ENCODE measurements around the gene RADIL. TPM values are rescaled to one million over a fixed set of nuclear protein-coding genes. Genes with fewer than 3 reads are reported as not detected.

The RADIL gene
- polyA plus RNA-seq, 1 donor (not counting 4 experiments of a cell fraction or from before 2014, with no cell fraction given): not detected

- Histone ChIP-seq H3K4me2 (ENCODE audit: control insufficient read depth, extremely low read depth, insufficient read depth, low read depth, low read length) (no peak overlapping the region), H4K20me1 (ENCODE audit: control insufficient read depth, extremely low read depth, insufficient read depth, low read length) (peaks cover 9% of the 10 kb centered on the region), H3K27me3 (ENCODE audit: control insufficient read depth, extremely low read depth, insufficient read depth, low read length) (no peaks in the 10 kb centered on the region), H2AFZ (ENCODE audit: control insufficient read depth, low read length) (no peak overlapping the region), H3K36me3 (ENCODE audit: control insufficient read depth in 2 of 2, extremely low read depth in 1 of 2, insufficient read depth in 2 of 2, low read length in 2 of 2) (peaks cover 15 to 16% of the 10 kb centered on the region in 2 experiments), H3K9me1 (ENCODE audit: control insufficient read depth, extremely low read depth, insufficient read depth, low read length) (no peaks in the 10 kb centered on the region), H3K4me1 (ENCODE audit: control insufficient read depth, extremely low read depth, insufficient read depth, low read length) (peaks cover 8% of the 10 kb centered on the region), H3K27ac (ENCODE audit: control insufficient read depth, insufficient read depth, low read length) (no peak overlapping the region), H3K4me3 (ENCODE audit: control insufficient read depth in 2 of 3, extremely low read depth in 1 of 3, insufficient read depth in 2 of 3, low read depth in 1 of 3, low read length in 3 of 3) (no peak overlapping the region), H3K9ac (ENCODE audit: control insufficient read depth, extremely low read depth, insufficient read depth, low read length) (no peak overlapping the region), H3K79me2 (ENCODE audit: control insufficient read depth, insufficient read depth, low read length) (peaks cover 58% of the 10 kb centered on the region), H3K9me3 (ENCODE audit: control insufficient read depth, low read depth, low read length) (no peaks in the 10 kb centered on the region)
- dilution Hi-C loops (cut with MboI; ENCODE audit: extremely low pct_ligation_motif_present, low sequenced_read_pairs): no loop called here
- no peak for DNase-seq (ENCODE audit: low read depth, low spot score)
- TF ChIP-seq EZH2 (IDR thresholded peaks at IDR 0.05; ENCODE audit: low read length) (no peak), CTCF (optimal IDR thresholded peaks at IDR 0.05 in 1 of 3, IDR thresholded peaks at IDR 0.05 in 1 of 3, conservative IDR thresholded peaks at IDR 0.05 in 1 of 3; ENCODE audit: extremely low read depth in 1 of 3, insufficient read depth in 2 of 3, low read length in 3 of 3) (no peak)
- FAIRE-seq: no peak
These were observed 134.2 kb downstream of the RADIL start for GRCh38 chr7:4749363-4749762.

Small RNA genes within 50 kb of the gene (small RNA-seq; reads per million reads assigned to genes)
- gene MIR4656 (ENCODE audit: insufficient read length in 3 of 3, low read depth in 3 of 3, low replicate concordance in 1 of 3) (0 reads per million in 3 experiments), gene RF00019 (ENCODE audit: insufficient read length in 3 of 3, low read depth in 3 of 3, low replicate concordance in 1 of 3) (0 reads per million in 3 experiments)

Other genes with a start within 250 kb of the RADIL start
- gene FOXK1, start 201.4 kb downstream of the RADIL start, polyA plus RNA-seq: 4.0 to 9.6 TPM (median 4.4 TPM) in 3 replicates
- gene AP5Z1, start 108.1 kb downstream of the RADIL start, polyA plus RNA-seq: 11.9 to 31.6 TPM (median 12.6 TPM) in 3 replicates
- not detected in 3 replicates for gene PAPOLB, start 21.7 kb downstream of the RADIL start, polyA plus RNA-seq
- not detected in 3 replicates for gene MMD2, start 75.5 kb upstream of the RADIL start, polyA plus RNA-seq
- gene RBAK, start 162.1 kb upstream of the RADIL start, polyA plus RNA-seq: 2.9 to 6.7 TPM (median 4.2 TPM) in 3 replicates

Measured in keratinocyte (primary cell).